Measurements from ENCODE around the gene ZFYVE27. TPM values are rescaled to one million over a fixed set of nuclear protein-coding genes. Genes with fewer than 3 reads are reported as not detected.

The ZFYVE27 gene
- total RNA-seq, 1 experiment from 2014 or later: 26.0 TPM

DNA sequence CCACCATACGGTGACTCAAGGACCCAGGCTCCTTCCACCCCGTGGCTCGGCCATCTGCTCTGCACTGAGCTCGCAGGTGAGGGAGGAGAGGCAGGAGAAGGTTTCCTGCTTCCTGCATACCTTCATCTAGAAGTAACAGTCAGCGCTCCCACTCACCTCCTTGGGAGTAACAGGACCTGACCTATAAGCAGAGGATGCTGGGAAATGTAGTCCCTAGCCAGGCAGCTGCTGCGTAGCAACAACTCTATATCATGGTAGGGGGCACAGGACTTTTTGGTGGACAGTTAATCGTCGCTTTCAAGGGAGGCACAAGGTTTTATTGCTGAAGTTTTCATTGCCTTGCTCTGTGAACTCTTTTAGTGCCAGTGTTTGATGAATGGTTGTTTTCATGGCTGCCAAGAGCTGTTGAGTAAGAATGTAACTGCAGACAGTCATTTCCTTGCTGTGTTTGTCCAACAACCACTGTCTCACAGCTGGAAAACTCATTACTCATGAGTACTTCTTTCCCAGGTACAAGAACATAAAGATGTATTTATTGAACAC is 10.2 kb upstream of the ZFYVE27 start (continued):
- TF ChIP-seq FOXP4 (CRISPR knock-in tag; IDR thresholded peaks at IDR 0.05) (no peak), USF1 (CRISPR knock-in tag; IDR thresholded peaks at IDR 0.05) (peak; percentile 26; the same call in 1 of the 2 replicates), E2F4 (CRISPR knock-in tag; IDR thresholded peaks at IDR 0.05; ENCODE audit: borderline replicate concordance, low read depth) (no peak), EMX1 (CRISPR knock-in tag; IDR thresholded peaks at IDR 0.05) (no peak), NFE2L1 (CRISPR knock-in tag; IDR thresholded peaks at IDR 0.05) (no peak), MAX (CRISPR knock-in tag; IDR thresholded peaks at IDR 0.05) (peak; percentile 50; the same call in 1 of the 2 replicates)

DNA sequence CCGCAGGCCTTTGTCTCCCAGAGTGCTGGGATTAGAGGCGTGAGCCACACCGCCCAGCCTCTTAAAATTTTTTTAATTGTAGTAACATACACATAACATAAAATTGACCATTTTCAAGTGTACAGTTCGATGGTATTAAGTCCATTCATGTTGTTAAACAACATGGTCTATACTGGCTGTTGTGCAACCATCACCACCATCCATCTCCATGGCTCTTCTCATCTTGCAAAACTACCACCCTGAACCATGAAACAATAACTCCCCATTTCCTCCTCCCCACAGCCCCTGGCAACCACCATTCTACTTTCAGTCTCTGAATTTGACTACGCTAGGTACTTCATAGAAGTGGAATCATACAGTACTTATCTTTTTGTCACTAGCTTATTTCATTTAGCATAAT is 7.9 kb upstream of the ZFYVE27 start:
- Mint-ChIP-seq H3K4me1 (peaks cover 8% of the 10 kb centered on the region), H3K36me3 (no peaks in the 10 kb centered on the region), H3K4me3 (no peak overlapping the region), H3K27ac (no peak overlapping the region), H3K27me3 (ENCODE audit: low read depth) (peaks cover 8% of the 10 kb centered on the region), H3K9me3 (no peaks in the 10 kb centered on the region)
- no peak for ATAC-seq
- no peak for DNase-seq (ENCODE audit: low spot score)
- ChIA-PET POLR2A (no interaction called here), CTCF (interaction anchor here (1.2 to 7.8 kb wide), 4 partner anchors 16 to 27 kb away, joined by 11 to 58 read pairs (median 41); partner anchors contain the start of gene MARVELD1)
- TF ChIP-seq, protein P1, sequence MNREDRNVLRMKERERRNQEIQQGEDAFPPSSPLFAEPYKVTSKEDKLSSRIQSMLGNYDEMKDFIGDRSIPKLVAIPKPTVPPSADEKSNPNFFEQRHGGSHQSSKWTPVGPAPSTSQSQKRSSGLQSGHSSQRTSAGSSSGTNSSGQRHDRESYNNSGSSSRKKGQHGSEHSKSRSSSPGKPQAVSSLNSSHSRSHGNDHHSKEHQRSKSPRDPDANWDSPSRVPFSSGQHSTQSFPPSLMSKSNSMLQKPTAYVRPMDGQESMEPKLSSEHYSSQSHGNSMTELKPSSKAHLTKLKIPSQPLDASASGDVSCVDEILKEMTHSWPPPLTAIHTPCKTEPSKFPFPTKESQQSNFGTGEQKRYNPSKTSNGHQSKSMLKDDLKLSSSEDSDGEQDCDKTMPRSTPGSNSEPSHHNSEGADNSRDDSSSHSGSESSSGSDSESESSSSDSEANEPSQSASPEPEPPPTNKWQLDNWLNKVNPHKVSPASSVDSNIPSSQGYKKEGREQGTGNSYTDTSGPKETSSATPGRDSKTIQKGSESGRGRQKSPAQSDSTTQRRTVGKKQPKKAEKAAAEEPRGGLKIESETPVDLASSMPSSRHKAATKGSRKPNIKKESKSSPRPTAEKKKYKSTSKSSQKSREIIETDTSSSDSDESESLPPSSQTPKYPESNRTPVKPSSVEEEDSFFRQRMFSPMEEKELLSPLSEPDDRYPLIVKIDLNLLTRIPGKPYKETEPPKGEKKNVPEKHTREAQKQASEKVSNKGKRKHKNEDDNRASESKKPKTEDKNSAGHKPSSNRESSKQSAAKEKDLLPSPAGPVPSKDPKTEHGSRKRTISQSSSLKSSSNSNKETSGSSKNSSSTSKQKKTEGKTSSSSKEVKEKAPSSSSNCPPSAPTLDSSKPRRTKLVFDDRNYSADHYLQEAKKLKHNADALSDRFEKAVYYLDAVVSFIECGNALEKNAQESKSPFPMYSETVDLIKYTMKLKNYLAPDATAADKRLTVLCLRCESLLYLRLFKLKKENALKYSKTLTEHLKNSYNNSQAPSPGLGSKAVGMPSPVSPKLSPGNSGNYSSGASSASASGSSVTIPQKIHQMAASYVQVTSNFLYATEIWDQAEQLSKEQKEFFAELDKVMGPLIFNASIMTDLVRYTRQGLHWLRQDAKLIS (CRISPR knock-in tag; IDR thresholded peaks at IDR 0.05; ENCODE audit: borderline replicate concordance): no peak
- TF ChIP-seq, protein P2, sequence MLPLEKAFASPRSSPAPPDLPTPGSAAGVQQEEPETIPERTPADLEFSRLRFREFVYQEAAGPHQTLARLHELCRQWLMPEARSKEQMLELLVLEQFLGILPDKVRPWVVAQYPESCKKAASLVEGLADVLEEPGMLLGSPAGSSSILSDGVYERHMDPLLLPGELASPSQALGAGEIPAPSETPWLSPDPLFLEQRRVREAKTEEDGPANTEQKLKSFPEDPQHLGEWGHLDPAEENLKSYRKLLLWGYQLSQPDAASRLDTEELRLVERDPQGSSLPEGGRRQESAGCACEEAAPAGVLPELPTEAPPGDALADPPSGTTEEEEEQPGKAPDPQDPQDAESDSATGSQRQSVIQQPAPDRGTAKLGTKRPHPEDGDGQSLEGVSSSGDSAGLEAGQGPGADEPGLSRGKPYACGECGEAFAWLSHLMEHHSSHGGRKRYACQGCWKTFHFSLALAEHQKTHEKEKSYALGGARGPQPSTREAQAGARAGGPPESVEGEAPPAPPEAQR (CRISPR knock-in tag; IDR thresholded peaks at IDR 0.05): no peak

- Mint-ChIP-seq H3K27ac (no peak overlapping the region), H3K4me1 (peaks cover 5% of the 10 kb centered on the region), H3K9me3 (peaks cover 12% of the 10 kb centered on the region), H3K36me3 (peaks cover 11% of the 10 kb centered on the region), H3K4me3 (no peak overlapping the region), H3K27me3 (ENCODE audit: low read depth) (peaks cover 33% of the 10 kb centered on the region)
- TF ChIP-seq, protein P3, sequence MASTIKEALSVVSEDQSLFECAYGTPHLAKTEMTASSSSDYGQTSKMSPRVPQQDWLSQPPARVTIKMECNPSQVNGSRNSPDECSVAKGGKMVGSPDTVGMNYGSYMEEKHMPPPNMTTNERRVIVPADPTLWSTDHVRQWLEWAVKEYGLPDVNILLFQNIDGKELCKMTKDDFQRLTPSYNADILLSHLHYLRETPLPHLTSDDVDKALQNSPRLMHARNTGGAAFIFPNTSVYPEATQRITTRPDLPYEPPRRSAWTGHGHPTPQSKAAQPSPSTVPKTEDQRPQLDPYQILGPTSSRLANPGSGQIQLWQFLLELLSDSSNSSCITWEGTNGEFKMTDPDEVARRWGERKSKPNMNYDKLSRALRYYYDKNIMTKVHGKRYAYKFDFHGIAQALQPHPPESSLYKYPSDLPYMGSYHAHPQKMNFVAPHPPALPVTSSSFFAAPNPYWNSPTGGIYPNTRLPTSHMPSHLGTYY (CRISPR knock-in tag; IDR thresholded peaks at IDR 0.05): no peak
- no peak for TF ChIP-seq ATF1 (CRISPR knock-in tag; IDR thresholded peaks at IDR 0.05)
- TF ChIP-seq CTCF (IDR thresholded peaks at IDR 0.05): peak; percentile 56
- TF ChIP-seq, protein P4, sequence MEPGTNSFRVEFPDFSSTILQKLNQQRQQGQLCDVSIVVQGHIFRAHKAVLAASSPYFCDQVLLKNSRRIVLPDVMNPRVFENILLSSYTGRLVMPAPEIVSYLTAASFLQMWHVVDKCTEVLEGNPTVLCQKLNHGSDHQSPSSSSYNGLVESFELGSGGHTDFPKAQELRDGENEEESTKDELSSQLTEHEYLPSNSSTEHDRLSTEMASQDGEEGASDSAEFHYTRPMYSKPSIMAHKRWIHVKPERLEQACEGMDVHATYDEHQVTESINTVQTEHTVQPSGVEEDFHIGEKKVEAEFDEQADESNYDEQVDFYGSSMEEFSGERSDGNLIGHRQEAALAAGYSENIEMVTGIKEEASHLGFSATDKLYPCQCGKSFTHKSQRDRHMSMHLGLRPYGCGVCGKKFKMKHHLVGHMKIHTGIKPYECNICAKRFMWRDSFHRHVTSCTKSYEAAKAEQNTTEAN (CRISPR knock-in tag; IDR thresholded peaks at IDR 0.05): no peak
- no peak for TF ChIP-seq ETV6 (CRISPR knock-in tag; IDR thresholded peaks at IDR 0.05)
- ChIA-PET POLR2A (no interaction called here), CTCF (interaction anchor here (0.6 to 7.8 kb wide), 10 partner anchors 9 to 137 kb away, joined by 3 to 58 read pairs (median 10); partner anchors contain the start of genes AVPI1 and MARVELD1)
- peak; percentile 88 for ATAC-seq
- peak; percentile 71 for DNase-seq (ENCODE audit: low spot score)
Measured at GRCh38 chr10:97731346-97732051, 5.4 kb upstream of the ZFYVE27 start.

All from WTC11 (cell line).